Measurements from ENCODE around the gene CSNK1A1.
"Not testable (repeated sequence)": the region's sequence is repeated elsewhere in the genome, so short reads cannot be mapped to it uniquely, and the experiment has no call there.

Gene CSNK1A1

DNA sequence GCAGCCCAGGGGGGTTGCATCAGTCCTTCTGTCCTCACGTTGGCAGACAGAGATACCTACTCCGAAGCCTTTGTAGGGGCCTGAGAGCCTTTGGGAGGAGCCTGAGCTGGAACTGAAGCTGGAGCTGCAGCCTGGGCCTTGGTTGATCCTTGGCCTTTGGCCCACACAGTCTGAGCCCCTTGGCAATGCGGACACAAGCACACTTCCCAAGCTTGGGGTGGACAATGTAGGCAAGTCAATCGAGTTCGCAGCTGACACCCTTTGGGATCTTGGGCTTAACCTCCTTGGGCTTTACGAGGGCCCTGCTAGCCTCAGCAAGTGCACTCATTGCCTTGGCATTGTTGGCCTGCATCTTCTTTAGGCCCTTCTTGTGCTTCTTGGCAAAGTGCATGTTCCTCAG, 5.9 kb downstream of the CSNK1A1 start:
- TF ChIP-seq POLR2A (IDR thresholded peaks at IDR 0.05; ENCODE audit: low read depth, low read length) (peak; percentile 42; the same call in 1 of the 2 replicates), POLR2AphosphoS5 (IDR thresholded peaks at IDR 0.05; ENCODE audit: low read depth, low read length) (peak; percentile 60; the same call in 1 of the 2 replicates), TAF1 (IDR thresholded peaks at IDR 0.05; ENCODE audit: borderline replicate concordance, low read depth, low read length) (no peak)
- no peak for DNase-seq (ENCODE audit: insufficient read length)
- FAIRE-seq: no peak

DNA sequence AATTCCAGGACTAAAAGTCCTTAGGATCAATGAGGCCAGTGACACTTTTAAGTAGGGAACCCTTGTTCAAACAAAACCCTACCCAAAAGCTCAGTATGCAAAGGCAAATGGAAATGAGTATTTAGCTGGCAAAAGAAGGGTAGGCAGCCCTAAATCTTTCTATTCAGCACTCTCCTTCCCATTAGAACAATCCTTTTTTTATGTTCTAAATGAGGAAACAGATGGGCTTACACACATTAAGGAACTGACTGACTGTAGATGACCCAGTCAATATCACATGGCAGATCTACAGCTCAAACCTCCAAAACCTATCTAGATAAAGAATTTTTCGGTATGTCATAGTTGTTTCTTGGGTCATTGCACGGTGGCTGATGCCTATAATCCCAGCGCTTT, 7.2 kb downstream of the CSNK1A1 start:
- TF ChIP-seq TAF1 (IDR thresholded peaks at IDR 0.05; ENCODE audit: borderline replicate concordance, low read depth, low read length) (no peak), POLR2AphosphoS5 (IDR thresholded peaks at IDR 0.05; ENCODE audit: low read depth, low read length) (0 out of 2 replicates have a peak, but pooled peaks have one; percentile 24), POLR2A (IDR thresholded peaks at IDR 0.05; ENCODE audit: low read depth, low read length) (no peak)
- DNase-seq (ENCODE audit: insufficient read length) (no peak), FAIRE-seq (no peak)

DNA sequence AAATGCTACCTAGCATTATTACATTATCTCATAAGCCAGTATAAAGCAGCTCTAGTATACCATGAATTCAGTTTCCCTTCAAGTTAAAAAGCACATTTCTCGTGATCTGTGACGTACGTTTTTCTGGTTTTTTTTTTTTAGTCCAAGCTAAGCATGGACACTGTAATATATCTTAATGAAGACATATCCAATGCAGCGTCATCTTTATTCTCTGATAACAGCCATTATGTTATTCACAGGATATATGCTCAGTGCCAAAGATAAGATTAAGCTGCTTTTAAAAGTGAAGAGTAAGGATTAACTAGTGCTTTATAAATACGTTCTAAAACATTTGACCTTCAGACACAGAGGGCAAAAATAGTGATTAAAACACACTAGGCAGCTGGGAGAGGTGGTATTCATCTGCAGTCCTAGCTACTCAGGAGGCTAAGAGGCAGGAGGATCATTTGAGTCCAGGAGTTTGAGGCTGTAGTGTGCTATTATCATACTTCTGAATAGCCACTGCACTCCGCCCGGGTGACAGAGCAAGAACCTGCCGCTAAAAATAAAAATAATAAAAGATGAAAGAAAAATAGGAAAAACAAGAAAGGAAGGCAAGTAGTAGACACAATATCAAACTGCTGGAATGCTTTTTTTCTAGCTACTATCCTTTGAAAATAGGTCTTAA, 7.7 kb downstream of the CSNK1A1 start:
- TF ChIP-seq POLR2AphosphoS5 (IDR thresholded peaks at IDR 0.05; ENCODE audit: low read depth, low read length) (no peak; the same call in 1 of the 2 replicates), POLR2A (IDR thresholded peaks at IDR 0.05; ENCODE audit: low read depth, low read length) (no peak), TAF1 (IDR thresholded peaks at IDR 0.05; ENCODE audit: borderline replicate concordance, low read depth, low read length) (no peak)
- no peak for DNase-seq (ENCODE audit: insufficient read length)
- no peak for FAIRE-seq

DNA sequence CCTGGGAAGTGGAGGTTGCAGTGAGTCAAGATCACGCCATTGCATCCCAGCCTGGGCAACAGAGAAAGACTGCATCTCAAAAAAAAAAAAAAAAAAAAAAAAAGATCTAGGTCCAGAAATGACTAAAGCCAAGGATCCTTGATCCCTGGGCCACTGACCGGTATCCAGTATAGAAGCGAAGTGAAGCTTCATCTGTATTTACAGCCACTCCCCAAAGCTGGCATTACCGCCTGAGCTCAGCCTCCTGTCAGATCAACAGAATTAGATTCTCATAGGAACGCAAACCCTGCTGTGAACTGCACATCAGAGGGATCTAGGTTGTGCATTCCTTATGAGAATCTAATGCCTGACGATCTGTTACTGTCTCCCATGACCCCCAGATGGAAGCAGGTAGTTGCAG, 9.3 kb downstream of the CSNK1A1 start:
- TF ChIP-seq TAF1 (IDR thresholded peaks at IDR 0.05; ENCODE audit: borderline replicate concordance, low read depth, low read length): no peak
- no peak for TF ChIP-seq POLR2A (IDR thresholded peaks at IDR 0.05; ENCODE audit: low read depth, low read length)
- no peak for TF ChIP-seq POLR2AphosphoS5 (IDR thresholded peaks at IDR 0.05; ENCODE audit: low read depth, low read length)
- DNase-seq (ENCODE audit: insufficient read length) (no peak), FAIRE-seq (no peak)

DNA sequence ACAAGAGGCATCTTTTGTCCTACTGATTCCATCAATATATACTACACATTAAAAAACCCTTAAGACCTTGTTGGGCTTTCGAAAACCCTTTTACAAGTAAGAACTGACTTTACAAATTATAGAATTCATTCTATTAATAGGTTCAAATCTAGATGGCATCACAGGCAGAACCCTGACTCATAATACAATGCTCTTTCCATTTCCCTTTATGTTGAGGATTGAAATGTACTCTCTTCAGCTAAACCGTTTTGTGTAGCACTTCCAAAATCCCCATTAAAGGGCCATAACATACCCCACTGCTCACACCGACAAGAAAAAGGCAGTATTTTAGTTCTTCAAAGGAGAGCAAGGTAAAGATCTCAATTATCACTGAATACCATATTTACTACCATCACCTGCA, 11.2 kb downstream of the CSNK1A1 start:
- FAIRE-seq: no peak
- TF ChIP-seq POLR2AphosphoS5 (IDR thresholded peaks at IDR 0.05; ENCODE audit: low read depth, low read length): no peak
- TF ChIP-seq POLR2A (IDR thresholded peaks at IDR 0.05; ENCODE audit: low read depth, low read length): no peak
- TF ChIP-seq TAF1 (IDR thresholded peaks at IDR 0.05; ENCODE audit: borderline replicate concordance, low read depth, low read length): no peak
- DNase-seq (ENCODE audit: insufficient read length): no peak

DNA sequence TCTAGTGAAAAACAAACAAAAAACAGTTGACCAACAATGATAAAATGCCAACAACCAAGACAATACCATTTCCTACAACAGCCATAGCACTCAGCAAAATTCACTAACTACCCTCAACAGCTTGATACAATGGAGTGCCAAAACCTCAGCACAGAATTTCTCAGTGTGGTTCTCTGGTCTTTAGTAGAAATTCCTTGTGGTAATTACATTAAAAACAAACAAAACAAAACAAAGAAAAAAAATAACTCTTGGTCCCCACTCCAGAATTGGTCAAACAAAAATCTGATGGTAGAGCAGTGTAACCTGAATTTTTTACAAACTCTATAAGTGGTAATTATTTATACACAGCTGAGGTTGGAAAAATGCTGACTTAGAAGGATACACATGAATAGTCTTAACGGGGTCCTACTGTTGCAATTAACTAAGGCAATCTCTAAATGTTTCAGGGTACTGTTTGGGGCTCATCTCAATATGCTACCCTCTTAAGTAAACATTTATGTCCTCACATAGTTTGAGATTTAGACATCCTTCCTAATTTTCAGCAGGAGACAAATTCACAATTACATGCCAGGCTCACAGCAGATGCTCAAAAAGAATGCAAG, 13.8 kb downstream of the CSNK1A1 start:
- DNase-seq (ENCODE audit: insufficient read length) (no peak), FAIRE-seq (no peak)
- no peak for TF ChIP-seq POLR2A (IDR thresholded peaks at IDR 0.05; ENCODE audit: low read depth, low read length)
- no peak for TF ChIP-seq POLR2AphosphoS5 (IDR thresholded peaks at IDR 0.05; ENCODE audit: low read depth, low read length)
- TF ChIP-seq TAF1 (IDR thresholded peaks at IDR 0.05; ENCODE audit: borderline replicate concordance, low read depth, low read length): no peak

DNA sequence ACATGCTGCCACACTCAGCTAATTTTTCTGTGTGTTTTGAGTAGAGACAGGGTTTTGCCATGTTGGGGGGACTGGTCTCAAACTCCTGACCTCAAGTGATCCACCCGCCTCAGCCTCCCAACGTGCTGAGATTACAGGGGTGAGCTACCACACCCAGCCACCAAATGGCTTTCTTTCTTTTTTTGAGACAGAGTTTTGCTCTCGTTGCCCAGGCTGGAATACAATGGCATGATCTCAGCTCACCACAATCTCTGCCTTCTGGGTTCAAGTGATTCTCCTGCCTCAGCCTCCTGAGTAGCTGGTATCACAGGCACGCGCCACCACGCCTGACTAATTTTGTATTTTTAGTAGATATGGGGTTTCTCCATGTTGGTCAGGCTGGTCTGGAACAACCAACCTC, 15.5 kb downstream of the CSNK1A1 start:
- FAIRE-seq; DNase-seq (ENCODE audit: insufficient read length): not testable (repeated sequence)

DNA sequence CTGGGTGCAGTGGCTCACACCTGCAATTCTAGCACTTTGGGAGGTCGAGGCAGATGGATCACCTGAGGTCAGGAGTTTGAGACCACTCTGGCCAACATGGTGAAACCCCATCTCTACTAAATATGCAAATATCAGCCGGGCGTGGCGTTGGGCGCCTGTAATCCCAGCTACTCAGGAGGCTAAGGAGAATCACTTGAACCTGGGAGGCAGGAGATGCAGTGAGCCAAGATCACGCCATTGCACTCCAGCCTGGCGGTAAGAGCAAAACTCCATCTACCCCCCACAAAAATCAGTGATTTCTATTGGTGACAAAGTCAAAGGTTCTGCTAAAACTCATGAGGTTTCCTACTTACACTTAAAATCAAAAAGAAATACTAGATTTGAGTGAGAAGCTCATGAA, 18.8 kb downstream of the CSNK1A1 start:
- DNase-seq (ENCODE audit: insufficient read length) (no peak), FAIRE-seq (no peak)
- TF ChIP-seq POLR2A (IDR thresholded peaks at IDR 0.05; ENCODE audit: low read depth, low read length) (no peak), TAF1 (IDR thresholded peaks at IDR 0.05; ENCODE audit: borderline replicate concordance, low read depth, low read length) (no peak), POLR2AphosphoS5 (IDR thresholded peaks at IDR 0.05; ENCODE audit: low read depth, low read length) (no peak)

DNA sequence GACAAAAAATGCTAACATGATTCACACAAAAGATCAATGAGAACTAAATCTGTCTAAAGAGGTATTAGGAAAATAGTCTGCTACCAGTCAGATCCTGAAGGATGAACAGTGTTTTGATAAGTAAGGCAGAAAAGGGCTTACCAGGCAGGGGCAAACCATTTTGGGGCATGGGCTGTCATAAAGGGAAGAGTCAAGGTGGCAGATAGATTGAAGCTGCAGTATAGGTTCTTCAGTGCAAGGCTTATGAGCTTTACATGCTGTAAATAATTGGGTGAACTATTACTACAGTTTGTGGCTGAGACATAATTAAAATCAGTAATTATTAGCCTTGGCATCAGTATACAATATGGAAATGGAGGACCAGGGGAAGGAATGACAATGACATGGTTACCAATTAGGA, 21.8 kb downstream of the CSNK1A1 start:
- FAIRE-seq: no peak
- no peak for TF ChIP-seq POLR2A (IDR thresholded peaks at IDR 0.05; ENCODE audit: low read depth, low read length)
- TF ChIP-seq POLR2AphosphoS5 (IDR thresholded peaks at IDR 0.05; ENCODE audit: low read depth, low read length): no peak
- no peak for TF ChIP-seq TAF1 (IDR thresholded peaks at IDR 0.05; ENCODE audit: borderline replicate concordance, low read depth, low read length)

DNA sequence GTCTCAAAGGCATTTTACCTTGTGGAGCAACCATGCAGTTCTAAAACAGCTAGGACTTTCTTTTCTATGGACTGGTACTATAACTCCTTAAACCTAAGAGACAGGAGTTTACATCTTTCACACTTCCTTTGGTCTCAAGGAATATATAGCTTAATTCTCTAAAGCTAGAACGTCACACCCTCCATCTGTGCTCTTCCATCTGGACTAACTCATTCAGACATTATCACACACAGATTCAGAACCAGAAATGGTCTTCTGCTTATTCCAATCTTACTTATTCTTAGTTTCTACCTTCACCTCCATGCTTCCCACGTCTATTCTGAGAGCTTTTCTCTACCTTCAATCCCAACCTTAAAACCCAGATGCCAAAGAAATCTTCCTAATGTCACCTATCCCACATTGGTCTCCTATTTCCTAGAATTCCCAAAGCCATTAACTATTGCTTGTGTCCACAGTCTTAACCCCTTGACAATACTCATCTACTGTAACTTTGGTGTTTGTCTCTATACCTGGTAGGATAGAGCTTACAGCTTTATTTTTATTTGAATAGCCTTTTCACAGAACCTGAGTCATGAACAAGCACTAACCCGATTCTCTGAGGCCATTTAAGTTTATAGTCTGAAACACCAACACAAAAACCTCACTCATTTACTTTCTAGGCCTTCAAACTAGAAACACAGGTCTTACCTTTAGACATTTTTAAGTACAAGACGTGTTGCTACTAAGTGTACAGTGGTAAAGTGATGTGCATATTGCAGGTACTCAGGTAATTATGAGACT, 22.8 kb downstream of the CSNK1A1 start:
- no peak for FAIRE-seq
- no peak for DNase-seq (ENCODE audit: insufficient read length)
- TF ChIP-seq POLR2AphosphoS5 (IDR thresholded peaks at IDR 0.05; ENCODE audit: low read depth, low read length) (no peak), TAF1 (IDR thresholded peaks at IDR 0.05; ENCODE audit: borderline replicate concordance, low read depth, low read length) (no peak), POLR2A (IDR thresholded peaks at IDR 0.05; ENCODE audit: low read depth, low read length) (no peak)

More for the DNA sequence above, 21.8 kb downstream of the CSNK1A1 start:
- no peak for DNase-seq (ENCODE audit: insufficient read length)

DNA sequence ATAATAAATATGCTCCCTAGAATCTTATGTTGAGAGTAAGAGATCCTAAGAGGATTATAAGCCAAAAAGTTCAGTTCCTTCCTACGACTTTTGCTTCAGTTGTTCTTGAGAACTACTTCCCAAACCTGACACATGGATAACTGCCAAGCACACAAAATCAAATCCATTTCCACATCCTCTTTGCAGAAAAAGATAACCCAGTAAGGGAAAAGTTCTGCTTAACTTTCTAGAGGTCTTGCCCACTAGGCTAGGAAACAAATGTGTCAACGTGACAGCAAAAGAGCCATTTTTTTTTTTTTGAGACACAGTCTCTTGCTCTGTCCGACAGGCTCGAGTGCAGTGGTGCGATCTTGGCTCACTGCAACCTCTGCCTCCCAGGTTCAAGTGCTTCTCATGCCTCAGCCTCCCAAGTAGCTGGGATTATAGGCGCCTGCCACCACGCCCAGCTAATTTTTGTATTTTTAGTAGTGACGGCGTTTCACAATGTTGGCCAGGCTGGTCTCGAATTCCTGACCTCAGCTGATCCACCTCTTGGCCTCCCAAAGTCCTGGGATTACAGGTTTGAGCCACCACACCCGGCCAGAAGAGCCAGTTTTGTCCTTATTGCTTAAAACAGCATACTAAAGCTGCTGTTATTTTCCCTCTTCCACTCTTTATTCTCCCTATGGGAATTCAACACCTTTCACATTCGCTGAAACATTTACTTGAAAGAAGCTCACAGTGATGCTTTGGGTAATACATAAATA, 24.2 kb downstream of the CSNK1A1 start:
- no peak for TF ChIP-seq TAF1 (IDR thresholded peaks at IDR 0.05; ENCODE audit: borderline replicate concordance, low read depth, low read length)
- TF ChIP-seq POLR2AphosphoS5 (IDR thresholded peaks at IDR 0.05; ENCODE audit: low read depth, low read length): no peak
- no peak for TF ChIP-seq POLR2A (IDR thresholded peaks at IDR 0.05; ENCODE audit: low read depth, low read length)

More for the DNA sequence above, 24.2 kb downstream of the CSNK1A1 start:
- DNase-seq (ENCODE audit: insufficient read length) (no peak), FAIRE-seq (no peak)

Measured in GM12892 (cell line).